Glomerular endothelial cell (primary cell): ENCODE results near the gene IL11RA. TPM values are rescaled to one million over a fixed set of nuclear protein-coding genes. Genes with fewer than 3 reads are reported as not detected.

Experiments used
- total RNA-seq: library from RNA; depleted of rRNA; stranded (reverse); fragments of >200 nt; gene quantifications from 2 replicates; pipeline ENCODE4 v1.2.3, GENCODE V29; 2015

IL11RA gene
- total RNA-seq, 1 donor from 2014 or later: 9.3 TPM

Other genes with a start within 250 kb of the IL11RA start
- 37.5 and 49.8 TPM in 2 replicates for gene FAM219A, start 193.6 kb upstream of the IL11RA start, total RNA-seq
- not detected in 2 replicates for gene DNAI1, start 193.4 kb upstream of the IL11RA start, total RNA-seq
- not detected in 2 replicates for gene ENHO, start 129.2 kb upstream of the IL11RA start, total RNA-seq
- not detected in 2 replicates for gene CNTFR, start 62.5 kb upstream of the IL11RA start, total RNA-seq
- gene RPP25L, start 40.1 kb upstream of the IL11RA start, total RNA-seq: 17.5 and 21.5 TPM in 2 replicates
- gene DCTN3, start 31.7 kb upstream of the IL11RA start, total RNA-seq: 97.1 and 138 TPM in 2 replicates
- gene ARID3C, start 23.1 kb upstream of the IL11RA start, total RNA-seq: 0.29 TPM in 1 of 2 replicates, not detected in the other
- gene SIGMAR1, start 14.4 kb upstream of the IL11RA start, total RNA-seq: 105 and 134 TPM in 2 replicates
- gene GALT, start 5.5 kb upstream of the IL11RA start, total RNA-seq: 29.9 and 39.8 TPM in 2 replicates
- not detected in 2 replicates for gene CCL27, start 10.5 kb downstream of the IL11RA start, total RNA-seq
- not detected in 2 replicates for gene CCL19, start 39.1 kb downstream of the IL11RA start, total RNA-seq
- 0.19 and 0.64 TPM in 2 replicates for gene CCL21, start 58.0 kb downstream of the IL11RA start, total RNA-seq